Eye (tissue), 1 donor: ENCODE results near the gene CHERP.

ENCODE experiments used
- DNase-seq: peaks from one replicate; pipeline ENCODE4 v3.0.0-alpha.2; 2015

The CHERP gene

GRCh38 chr19:16470911-16471811 is 71.1 kb downstream of the CHERP start:
- peak; percentile 49 for DNase-seq

GRCh38 chr19:16470541-16470910 is 71.7 kb downstream of the CHERP start:
- DNase-seq, result peak; percentile 23
